Activated naive CD8-positive, alpha-beta T cell treated with anti-CD3 and anti-CD28 coated beads, Interleukin-2, amount 10 ng/mL, durations not matched to agents 7 days and 5 days (primary cell): Measurements from ENCODE around the gene FES. TPM values are rescaled to one million over a fixed set of nuclear protein-coding genes. Genes with fewer than 3 reads are reported as not detected.

ENCODE experiments used
- ATAC-seq: fragments of 150-1000 bp; cut with Tn5 transposase; one replicate; pipeline ENCODE4 v1.10.0; 2021; ENCODE audit warnings: low read depth, moderate library complexity
- POLR2A ChIA-PET: fragments of 350-600 bp; sonication (Branson Sonifier 250); formaldehyde crosslinking; loops from one replicate; lab custom pipeline; 2021; ENCODE audit warnings: antibody characterized with exemption; lab: Charles Lee
- DNase-seq: peaks from one replicate; pipeline ENCODE4 v3.0.0; 2021
- H3K27ac Mint-ChIP-seq: one replicate; pipeline ENCODE4 v1.8.0; 2022; ENCODE audit warnings: mild to moderate bottlenecking, mixed read lengths
- H3K27me3 Mint-ChIP-seq: one replicate; pipeline ENCODE4 v1.8.0; 2022; ENCODE audit warnings: mild to moderate bottlenecking, moderate library complexity, mixed read lengths
- H3K36me3 Mint-ChIP-seq: one replicate; pipeline ENCODE4 v1.8.0; 2021; ENCODE audit warnings: mild to moderate bottlenecking, mixed read lengths
- H3K4me1 Mint-ChIP-seq: one replicate; pipeline ENCODE4 v1.8.0; 2021; ENCODE audit warnings: mixed read lengths
- H3K4me3 Mint-ChIP-seq: one replicate; pipeline ENCODE4 v1.8.0; 2022; ENCODE audit warnings: mild to moderate bottlenecking, moderate library complexity, mixed read lengths
- H3K9me3 Mint-ChIP-seq: one replicate; pipeline ENCODE4 v1.8.0; 2021; ENCODE audit warnings: mixed read lengths
- total RNA-seq, 2 experiments: library from RNA; stranded (reverse); gene quantifications; one replicate each; pipeline ENCODE4 v1.2.3, GENCODE V29; 2021

Gene FES
- total RNA-seq, 2 experiments from 2014 or later, result 6.2 to 7.5 TPM

DNA sequence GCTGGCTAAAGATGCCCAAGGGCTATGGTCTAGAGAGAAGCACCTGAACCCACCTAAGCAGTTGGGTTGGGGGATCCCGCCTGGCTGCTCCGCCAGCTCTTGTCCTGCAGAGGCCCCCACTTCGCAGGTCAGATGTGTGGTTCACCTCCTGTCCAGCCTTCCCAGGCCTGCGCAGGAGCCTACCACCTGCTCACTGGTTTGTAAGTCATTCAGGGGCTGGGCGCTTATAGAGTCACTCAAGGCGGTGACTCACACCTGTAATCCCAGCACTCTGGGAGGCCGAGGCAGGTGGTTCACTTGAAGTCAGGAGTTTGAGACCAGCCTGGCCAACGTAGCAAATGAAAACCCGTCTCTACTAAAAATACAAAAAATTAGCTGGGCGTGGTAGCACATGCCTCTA is 19.8 kb upstream of the FES start:
- H3K27ac Mint-ChIP-seq, result no peak overlapping the region
- H3K9me3 Mint-ChIP-seq, result no peaks in the 10 kb centered on the region
- ATAC-seq (no peak), DNase-seq (no peak)
- peaks cover 32% of the 10 kb centered on the region for H3K4me1 Mint-ChIP-seq
- H3K27me3 Mint-ChIP-seq, result no peaks in the 10 kb centered on the region
- H3K36me3 Mint-ChIP-seq, result peaks cover 2% of the 10 kb centered on the region
- POLR2A ChIA-PET, result interaction anchor here (0.7 to 1.9 kb wide), 2 partner anchors 10 to 13 kb away, joined by 3 to 5 read pairs; no protein-coding TSS in a partner anchor
- H3K4me3 Mint-ChIP-seq, result no peak overlapping the region

DNA sequence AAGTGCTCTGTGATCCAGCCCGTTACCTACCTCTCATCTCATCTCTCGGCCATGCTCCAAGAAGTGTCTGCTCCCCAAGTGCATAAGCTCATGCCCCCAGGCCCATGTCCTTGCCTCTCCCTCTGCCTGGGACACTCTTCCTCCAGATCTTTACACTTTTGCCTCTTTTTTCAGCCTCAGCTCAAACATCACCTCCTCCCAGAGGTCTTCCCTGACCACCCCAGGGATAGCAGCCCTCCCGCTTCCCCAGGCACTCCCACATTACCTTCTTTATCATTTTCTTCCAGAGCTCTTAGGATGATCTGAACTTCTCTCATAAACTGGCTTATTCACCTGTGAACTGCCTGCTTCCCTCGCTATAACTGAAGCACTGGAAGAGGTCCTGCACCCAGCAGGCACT is 18.6 kb upstream of the FES start:
- peaks cover 2% of the 10 kb centered on the region for H3K36me3 Mint-ChIP-seq
- no peak overlapping the region for H3K27ac Mint-ChIP-seq
- ATAC-seq, result no peak
- no peak overlapping the region for H3K4me3 Mint-ChIP-seq
- no peaks in the 10 kb centered on the region for H3K9me3 Mint-ChIP-seq
- H3K27me3 Mint-ChIP-seq, result no peaks in the 10 kb centered on the region
- DNase-seq, result no peak
- H3K4me1 Mint-ChIP-seq, result peaks cover 35% of the 10 kb centered on the region
- POLR2A ChIA-PET, result no interaction called here

DNA sequence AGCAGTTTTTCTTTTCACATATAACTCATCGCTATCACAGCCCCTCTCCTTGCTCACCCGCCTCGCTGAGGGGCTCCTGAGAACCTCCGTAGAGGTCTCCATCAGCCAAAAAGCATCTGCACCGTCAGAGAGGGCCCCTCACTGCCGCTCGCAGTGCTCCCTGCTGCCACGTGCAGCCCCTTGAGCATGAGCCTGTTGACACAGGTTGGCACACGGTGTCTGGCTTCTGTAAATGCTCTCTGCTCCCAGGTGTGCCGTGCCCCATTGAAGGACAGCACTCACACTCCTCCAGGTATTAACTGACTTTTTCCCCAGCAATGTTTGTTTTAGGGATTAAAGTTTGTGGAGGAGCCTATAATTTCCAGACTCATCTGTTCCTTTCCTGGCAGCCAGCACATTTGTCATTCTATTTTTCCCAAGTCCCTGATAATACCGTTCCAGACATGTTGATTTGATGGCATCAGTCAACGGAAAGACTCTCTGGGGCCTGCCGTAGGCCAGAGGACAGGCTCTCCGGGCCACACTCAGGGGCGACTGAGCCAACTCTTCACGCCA is 18.1 kb upstream of the FES start:
- no peaks in the 10 kb centered on the region for H3K27me3 Mint-ChIP-seq
- H3K9me3 Mint-ChIP-seq, result no peaks in the 10 kb centered on the region
- POLR2A ChIA-PET, result no interaction called here
- no peak overlapping the region for H3K4me3 Mint-ChIP-seq
- ATAC-seq (no peak), DNase-seq (no peak)
- no peak overlapping the region for H3K27ac Mint-ChIP-seq
- peaks cover 37% of the 10 kb centered on the region for H3K4me1 Mint-ChIP-seq
- peaks cover 2% of the 10 kb centered on the region for H3K36me3 Mint-ChIP-seq

DNA sequence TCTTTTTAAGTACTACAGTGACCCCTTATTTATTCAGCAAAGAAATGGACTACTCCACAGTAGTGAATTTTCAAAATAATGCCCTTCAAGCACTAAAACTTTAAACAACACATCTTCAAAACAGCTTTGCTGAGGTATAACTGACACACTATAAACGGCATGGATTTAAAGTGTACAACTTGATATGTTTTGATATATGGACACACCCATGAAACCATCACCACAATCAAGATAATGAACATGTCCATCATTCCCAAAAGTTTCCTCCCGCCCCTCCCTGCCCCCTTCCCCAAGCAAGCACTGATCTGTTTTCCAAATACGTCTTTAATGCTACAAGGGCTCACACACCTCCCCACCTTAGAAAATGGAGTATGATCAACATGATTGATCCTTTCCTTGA is 17.5 kb upstream of the FES start:
- POLR2A ChIA-PET, result no interaction called here
- ATAC-seq, result no peak
- H3K4me3 Mint-ChIP-seq, result no peak overlapping the region
- peaks cover 37% of the 10 kb centered on the region for H3K4me1 Mint-ChIP-seq
- no peak for DNase-seq
- H3K27ac Mint-ChIP-seq, result no peak overlapping the region
- no peaks in the 10 kb centered on the region for H3K27me3 Mint-ChIP-seq
- peaks cover 2% of the 10 kb centered on the region for H3K36me3 Mint-ChIP-seq
- no peaks in the 10 kb centered on the region for H3K9me3 Mint-ChIP-seq

DNA sequence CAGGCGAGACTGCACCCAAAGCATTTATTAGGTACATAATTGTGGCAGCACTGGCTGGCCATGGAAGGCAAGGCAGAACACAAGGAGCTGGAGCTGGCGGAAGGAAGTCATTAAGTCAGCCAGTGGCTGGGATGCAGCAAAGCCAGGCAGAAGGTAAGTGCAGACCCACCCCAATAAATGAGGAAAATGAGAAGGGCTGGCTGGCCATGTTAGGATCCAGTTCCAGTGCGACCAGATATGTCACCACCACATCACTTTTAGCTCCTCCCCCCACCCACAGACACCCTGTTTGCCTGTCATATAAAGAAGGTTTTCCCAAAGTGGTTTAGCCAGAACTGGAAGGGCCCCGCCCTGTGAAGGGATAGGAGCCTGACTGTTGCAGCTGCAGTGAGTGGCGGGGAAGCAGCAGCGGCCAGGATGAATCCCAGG is 16.0 kb upstream of the FES start, which contains the start of gene FURIN:
Gene FURIN, plus strand, starts transcription at position 328 of the 429 bp plus-strand sequence. CDS start 7,153 bp downstream, outside the sequence.
- peaks cover 40% of the 10 kb centered on the region for H3K4me1 Mint-ChIP-seq
- POLR2A ChIA-PET, result interaction anchor here (0.7 to 0.9 kb wide), 2 partner anchors 13 to 17 kb away, joined by 3 to 4 read pairs; no protein-coding TSS in a partner anchor
- H3K27me3 Mint-ChIP-seq, result no peaks in the 10 kb centered on the region
- peaks cover 4% of the 10 kb centered on the region for H3K36me3 Mint-ChIP-seq
- peak within 1 kb of the TSS; percentile 92 for H3K27ac Mint-ChIP-seq
- ATAC-seq, result no peak
- DNase-seq, result no peak
- H3K9me3 Mint-ChIP-seq, result no peaks in the 10 kb centered on the region
- peak within 1 kb of the TSS; percentile 63 for H3K4me3 Mint-ChIP-seq

DNA sequence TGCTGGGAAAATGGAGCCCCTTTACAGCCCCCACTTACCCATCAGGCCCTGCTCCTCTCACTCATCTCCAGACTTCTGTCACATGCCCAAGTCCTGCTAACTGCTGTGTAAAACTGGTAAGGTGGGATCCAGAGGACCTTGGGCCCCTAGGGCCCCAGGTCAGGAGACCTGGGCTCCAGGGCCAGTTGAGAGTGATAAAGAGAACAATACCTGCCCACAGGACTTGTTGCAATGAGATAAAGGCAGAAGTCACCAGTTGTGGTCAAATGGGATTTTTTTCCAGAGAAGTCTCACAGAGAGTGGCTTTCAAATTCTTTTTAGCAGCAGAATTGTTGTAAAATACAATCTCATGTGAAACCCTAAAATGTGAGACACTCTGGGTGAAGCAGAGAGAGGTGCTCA is 15.2 kb upstream of the FES start:
- Mint-ChIP-seq H3K9me3 (no peaks in the 10 kb centered on the region), H3K4me1 (peaks cover 43% of the 10 kb centered on the region), H3K27me3 (no peaks in the 10 kb centered on the region), H3K4me3 (peak overlapping the region; percentile 63), H3K36me3 (peaks cover 4% of the 10 kb centered on the region), H3K27ac (peak overlapping the region; percentile 92)
- no peak for DNase-seq
- POLR2A ChIA-PET, result no interaction called here
- ATAC-seq, result no peak

DNA sequence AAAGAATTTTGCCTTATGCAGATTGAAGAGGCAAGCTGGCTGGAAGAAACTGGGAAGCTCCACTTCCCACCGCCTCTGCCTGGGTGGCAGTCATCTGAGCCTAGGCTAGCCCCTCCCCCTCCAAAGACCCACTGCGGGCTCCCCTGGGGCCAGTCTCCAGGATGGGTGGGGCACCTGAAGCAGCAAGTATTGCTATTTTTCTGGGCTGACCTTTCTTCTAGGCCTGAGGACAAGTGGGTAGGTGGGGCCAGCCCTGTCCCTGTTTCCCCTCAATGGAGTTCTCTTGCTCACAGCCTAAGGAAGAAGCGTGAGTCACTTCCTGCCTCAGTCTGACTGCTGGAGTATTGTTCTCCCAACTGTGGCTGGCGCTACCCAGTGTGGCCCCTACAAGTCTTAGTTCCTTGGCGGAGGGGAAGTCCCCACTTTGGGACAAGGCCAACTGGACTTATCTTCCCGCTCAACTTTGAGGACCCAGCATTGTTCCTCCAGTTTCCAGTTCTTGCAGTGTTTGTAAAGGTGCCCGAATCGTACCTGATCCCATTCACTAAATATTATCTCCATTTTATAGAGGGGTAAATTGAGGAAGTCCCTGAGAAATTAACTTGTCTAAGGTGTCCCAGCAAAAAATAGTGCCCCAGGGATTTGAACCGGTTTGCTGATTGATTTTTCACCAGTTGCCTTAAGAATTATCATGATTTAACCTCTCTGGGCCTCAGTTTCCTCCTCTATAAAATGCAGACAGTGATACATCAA is 14.5 kb upstream of the FES start:
- peak overlapping the region; percentile 91 for H3K4me3 Mint-ChIP-seq
- POLR2A ChIA-PET, result interaction anchor here (0.7 to 2.1 kb wide), 5 partner anchors 12 to 153 kb away, joined by 3 to 12 read pairs (median 6); partner anchors contain the start of genes BLM and MAN2A2
- no peak for DNase-seq
- peaks cover 44% of the 10 kb centered on the region for H3K4me1 Mint-ChIP-seq
- H3K36me3 Mint-ChIP-seq, result peaks cover 4% of the 10 kb centered on the region
- ATAC-seq, result peak; percentile 37
- H3K9me3 Mint-ChIP-seq, result no peaks in the 10 kb centered on the region
- H3K27me3 Mint-ChIP-seq, result no peaks in the 10 kb centered on the region
- peak overlapping the region; percentile 92 for H3K27ac Mint-ChIP-seq

DNA sequence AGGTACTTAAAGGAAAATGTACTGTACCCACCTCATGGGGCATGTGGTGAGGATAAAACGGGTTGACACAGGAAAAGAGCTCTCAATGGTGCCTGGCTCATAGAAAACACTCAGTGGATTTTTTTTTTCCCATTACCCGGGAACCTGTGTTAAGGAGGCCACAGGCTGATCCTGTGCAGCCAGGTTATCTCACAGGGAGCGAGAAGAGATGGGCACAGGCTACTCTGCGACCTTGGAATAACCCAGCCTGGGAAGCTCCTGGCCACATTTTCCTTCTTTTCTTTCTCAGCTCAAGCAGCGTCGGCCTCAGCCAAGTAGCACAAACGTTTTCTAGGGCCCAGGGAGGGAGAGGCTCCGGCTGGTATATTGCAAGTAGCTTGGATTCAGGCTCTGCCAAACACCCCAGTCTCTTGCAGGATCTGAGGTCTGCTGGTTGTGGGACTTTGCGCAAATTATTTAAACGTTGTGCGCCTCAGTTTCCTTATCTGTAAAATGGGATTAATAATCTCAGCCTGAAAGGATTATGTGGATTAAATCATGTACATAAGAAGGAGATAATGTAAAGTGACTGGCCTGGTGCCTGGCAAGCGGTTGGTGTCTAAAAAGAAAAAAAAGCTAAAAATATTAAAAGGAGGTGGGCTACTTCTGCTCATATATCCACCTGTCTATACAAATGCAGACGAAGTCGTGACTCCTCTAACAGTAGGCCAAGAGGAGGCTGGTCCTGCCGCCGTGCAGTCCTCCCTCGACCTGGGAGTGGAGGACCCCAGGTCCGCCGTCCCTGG is 13.8 kb upstream of the FES start:
- peaks cover 45% of the 10 kb centered on the region for H3K4me1 Mint-ChIP-seq
- peaks cover 4% of the 10 kb centered on the region for H3K36me3 Mint-ChIP-seq
- POLR2A ChIA-PET, result interaction anchor here (0.7 to 2.1 kb wide), 11 partner anchors 12 to 494 kb away, joined by 3 to 17 read pairs (median 4); partner anchors contain the start of genes BLM, FES and MAN2A2
- no peaks in the 10 kb centered on the region for H3K27me3 Mint-ChIP-seq
- peak overlapping the region; percentile 92 for H3K27ac Mint-ChIP-seq
- no peaks in the 10 kb centered on the region for H3K9me3 Mint-ChIP-seq
- ATAC-seq, result peak; percentile 28
- H3K4me3 Mint-ChIP-seq, result peak overlapping the region; percentile 91
- DNase-seq, result no peak

DNA sequence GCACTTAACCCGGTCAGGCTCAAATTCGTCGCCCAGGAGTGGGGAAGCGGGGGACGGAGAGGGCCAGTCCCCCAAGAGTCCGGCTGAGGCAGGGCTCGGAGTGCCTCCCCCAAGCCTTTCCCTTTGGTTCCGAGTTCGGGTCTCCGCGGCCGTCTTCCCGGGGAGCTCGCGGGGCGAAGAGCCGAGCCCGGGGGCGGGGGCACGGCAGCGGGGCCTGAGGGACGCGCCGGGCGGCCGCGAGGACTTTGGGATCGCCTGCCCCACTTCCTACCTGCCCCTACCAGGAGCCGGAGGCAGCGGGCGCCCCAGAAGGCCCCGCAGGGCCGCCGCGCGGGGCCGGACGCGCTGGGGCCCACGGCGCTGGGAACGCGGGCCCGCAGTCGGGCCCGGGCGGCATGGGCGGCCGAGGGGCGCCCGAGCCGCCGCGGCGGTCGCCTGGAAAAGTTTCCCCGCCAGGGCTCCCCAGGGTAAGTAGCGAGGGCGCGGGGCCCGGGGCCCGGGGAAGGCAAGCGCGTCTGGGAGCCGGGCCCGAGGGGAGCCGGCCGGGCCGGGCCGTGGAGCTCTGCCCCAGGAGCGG is 13.1 kb upstream of the FES start:
- POLR2A ChIA-PET, result interaction anchor here (0.6 to 2.1 kb wide), 17 partner anchors 13 to 495 kb away, joined by 3 to 17 read pairs (median 4); partner anchors contain the start of genes BLM, FES and MAN2A2
- Mint-ChIP-seq H3K4me1 (peaks cover 45% of the 10 kb centered on the region), H3K36me3 (peaks cover 4% of the 10 kb centered on the region), H3K9me3 (no peaks in the 10 kb centered on the region), H3K4me3 (peak overlapping the region; percentile 91), H3K27ac (peak overlapping the region; percentile 92), H3K27me3 (no peaks in the 10 kb centered on the region)
- peak; percentile 32 for ATAC-seq
- peak; percentile 73 for DNase-seq

DNA sequence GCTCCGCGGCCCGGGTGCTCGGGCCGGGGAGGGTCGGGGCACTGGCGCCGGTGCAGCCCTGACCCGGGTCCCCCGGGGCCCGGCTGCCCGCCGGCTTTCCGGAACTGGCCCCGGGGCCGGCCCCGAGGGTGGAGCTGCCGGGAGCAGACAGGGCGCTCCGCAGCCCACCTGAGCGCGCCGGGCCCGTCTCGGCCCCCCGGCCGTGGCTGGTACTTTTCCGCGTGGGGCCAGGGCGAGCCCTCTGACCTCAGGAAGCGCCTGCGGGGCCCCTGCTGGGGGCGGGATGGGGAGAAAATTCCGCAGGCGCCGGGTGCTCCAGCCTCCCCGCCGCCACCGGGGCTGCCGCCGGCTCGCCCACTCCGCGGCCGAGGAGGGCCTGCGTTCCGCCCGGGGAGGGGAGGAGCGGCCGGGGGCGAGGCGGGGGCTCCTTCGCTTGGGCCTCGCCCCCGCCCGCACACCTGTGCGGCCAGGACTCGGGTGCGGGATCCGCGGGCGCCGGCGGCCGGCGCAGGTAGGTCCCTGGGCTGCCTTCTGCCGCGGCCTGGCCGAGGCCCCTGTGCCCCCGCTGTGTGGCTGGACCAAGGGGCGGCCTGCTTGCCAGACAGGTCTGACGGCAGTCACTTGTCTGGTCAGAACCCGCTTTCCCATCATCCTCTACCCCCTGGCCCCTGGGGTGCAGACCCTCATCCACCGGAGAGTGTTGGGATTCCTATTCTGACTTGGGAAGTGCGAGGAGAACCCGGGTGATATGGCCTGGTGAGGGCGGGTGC is 12.4 kb upstream of the FES start:
- ATAC-seq (peak; percentile 28), DNase-seq (peak; percentile 63)
- H3K9me3 Mint-ChIP-seq, result no peaks in the 10 kb centered on the region
- peaks cover 10% of the 10 kb centered on the region for H3K36me3 Mint-ChIP-seq
- H3K27ac Mint-ChIP-seq, result peak overlapping the region; percentile 86
- peak overlapping the region; percentile 90 for H3K4me3 Mint-ChIP-seq
- H3K27me3 Mint-ChIP-seq, result no peaks in the 10 kb centered on the region
- POLR2A ChIA-PET, result interaction anchor here (0.5 to 2.1 kb wide), 18 partner anchors 10 to 495 kb away, joined by 3 to 17 read pairs (median 4); partner anchors contain the start of genes BLM, FES and MAN2A2
- peaks cover 47% of the 10 kb centered on the region for H3K4me1 Mint-ChIP-seq

DNA sequence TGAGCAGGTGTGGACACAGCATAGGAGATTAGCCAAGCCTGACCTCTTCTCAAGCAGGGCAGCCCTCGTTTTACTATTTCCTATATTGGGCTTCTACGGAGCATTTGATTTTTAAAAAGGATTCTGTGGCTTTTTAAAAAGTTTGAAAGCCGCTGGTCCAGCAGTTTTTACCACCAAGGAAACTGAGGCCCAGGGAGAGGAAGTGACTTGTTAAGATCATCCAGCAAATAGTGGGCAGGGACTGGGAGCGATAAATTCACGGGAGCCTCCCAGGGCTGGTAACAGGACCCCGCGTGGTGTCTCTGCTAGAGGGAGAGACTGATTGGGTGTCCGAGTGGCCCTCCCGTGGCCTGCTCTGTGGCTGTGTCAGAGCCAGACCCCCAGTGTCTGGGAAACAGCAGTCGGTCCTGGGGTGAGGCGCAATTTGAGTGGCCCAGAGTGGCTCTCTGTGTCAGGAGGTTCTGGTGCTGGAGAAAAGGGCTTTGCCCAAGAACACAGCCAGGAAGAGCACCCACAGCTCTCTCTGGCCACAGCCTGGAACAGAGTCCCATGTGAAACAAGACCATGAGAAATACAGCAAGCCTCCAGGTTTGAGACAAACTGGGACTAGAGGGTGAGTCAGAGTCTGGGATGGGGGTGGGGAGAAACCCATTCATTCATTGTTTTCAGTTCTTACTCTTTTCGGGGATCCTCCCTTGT is 11.7 kb upstream of the FES start:
- peaks cover 50% of the 10 kb centered on the region for H3K4me1 Mint-ChIP-seq
- H3K36me3 Mint-ChIP-seq, result peaks cover 14% of the 10 kb centered on the region
- no peaks in the 10 kb centered on the region for H3K9me3 Mint-ChIP-seq
- no peak for DNase-seq
- peak overlapping the region; percentile 90 for H3K4me3 Mint-ChIP-seq
- ATAC-seq, result no peak
- H3K27ac Mint-ChIP-seq, result peak overlapping the region; percentile 86
- H3K27me3 Mint-ChIP-seq, result no peaks in the 10 kb centered on the region
- POLR2A ChIA-PET, result interaction anchor here (0.7 kb wide), 1 partner anchor 155 kb away, joined by 3 read pairs; the partner anchor contains the start of gene BLM
